HepG2 (cell line): ENCODE data around the gene ESR1. TPM values are rescaled to one million over a fixed set of nuclear protein-coding genes. Genes with fewer than 3 reads are reported as not detected.

ENCODE experiments used
- HOXA7 ChIP-seq: sonication (generic); formaldehyde crosslinking; IDR thresholded peaks from 2 replicates; pipeline ENCODE4 v1.8.1; 2022; ENCODE audit warnings: mild to moderate bottlenecking, missing genetic modification reagents, moderate library complexity
- MAZ ChIP-seq, 2 experiments: sonication (generic) in 1 of 2; formaldehyde crosslinking in 1 of 2; IDR thresholded peaks; 2 replicates each; pipeline versions ENCODE4 v1.5.0 to v1.6.1; 2012 to 2020; ENCODE audit warnings: low read depth in 2 of 2, mild to moderate bottlenecking in 2 of 2, borderline replicate concordance in 1 of 2, improper control_type of control experiment in 1 of 2, low read length in 1 of 2, missing genetic modification reagents in 1 of 2, moderate library complexity in 1 of 2
- MBNL3 ChIP-seq: fragments of 250-450 bp; sonication (Bioruptor Pico); conservative IDR thresholded peaks from 2 replicates; pipeline ENCODE4 v1.8.0; 2022; ENCODE audit warnings: mild to moderate bottlenecking, inconsistent platforms
- NFE2 ChIP-seq: sonication (generic); formaldehyde crosslinking; IDR thresholded peaks from 2 replicates; pipeline ENCODE4 v1.4.0; 2020; ENCODE audit warnings: missing genetic modification reagents
- RCOR2 ChIP-seq: IDR thresholded peaks from 2 replicates; pipeline ENCODE4 v1.6.1; 2016; ENCODE audit warnings: missing biosample characterization, missing genetic modification reagents
- SATB2 ChIP-seq: sonication (generic); formaldehyde crosslinking; IDR thresholded peaks from 2 replicates; pipeline ENCODE4 v1.5.0; 2020; ENCODE audit warnings: missing genetic modification reagents
- ZFP37 ChIP-seq: sonication (generic); formaldehyde crosslinking; IDR thresholded peaks from 2 replicates; pipeline ENCODE4 v1.4.0; 2020; ENCODE audit warnings: missing genetic modification reagents, borderline replicate concordance
- ZMYM4 ChIP-seq: sonication (generic); formaldehyde crosslinking; IDR thresholded peaks from 2 replicates; pipeline ENCODE4 v1.8.1; 2023; ENCODE audit warnings: mild to moderate bottlenecking, missing genetic modification reagents
- ZNF17 ChIP-seq: sonication (generic); formaldehyde crosslinking; IDR thresholded peaks from 2 replicates; pipeline ENCODE4 v1.5.0; 2020; ENCODE audit warnings: mild to moderate bottlenecking, missing genetic modification reagents
- ZNF672 ChIP-seq: sonication (generic); formaldehyde crosslinking; IDR thresholded peaks from 2 replicates; pipeline ENCODE4 v1.8.1; 2022; ENCODE audit warnings: missing genetic modification reagents
- ZNF790 ChIP-seq: sonication (generic); formaldehyde crosslinking; IDR thresholded peaks from 2 replicates; pipeline ENCODE4 v1.8.0; 2022; ENCODE audit warnings: missing genetic modification reagents, mild to moderate bottlenecking, borderline replicate concordance
- ZNF839 ChIP-seq: sonication (generic); formaldehyde crosslinking; IDR thresholded peaks from 2 replicates; pipeline ENCODE4 v1.4.0; 2020; ENCODE audit warnings: missing genetic modification reagents, mild to moderate bottlenecking, borderline replicate concordance
- polyA plus RNA-seq, 8 experiments: library from polyadenylated mRNA; depleted of rRNA in 3 of 8; stranded (reverse) in 7 of 8; unstranded in 1 of 8; fragments of >200 nt; fragmentation: Illumina TruSeq in 4 of 8; extraction: Trizol in 4 of 8; gene quantifications; 2 replicates each; pipeline versions ENCODE4 v1.2.1 to v1.2.3, GENCODE V29; 2011 to 2016; ENCODE audit warnings: low read depth in 4 of 8, missing spikeins in 1 of 8, mixed read lengths in 1 of 8; ENCODE audit not compliant: insufficient read depth in 1 of 8
- total RNA-seq, 5 experiments: library from RNA; depleted of rRNA; stranded (reverse); fragments of >200 nt; fragmentation: Illumina TruSeq; extraction: Trizol; gene quantifications; 2 replicates each; pipeline ENCODE4 v1.2.3, GENCODE V29; 2016; ENCODE audit warnings: low read depth in 1 of 5
- TF ChIP-seq, protein P1 (sequence below): sonication (generic); formaldehyde crosslinking; IDR thresholded peaks from 2 replicates; pipeline ENCODE4 v1.5.0; 2020; ENCODE audit warnings: mild to moderate bottlenecking, missing genetic modification reagents, moderate library complexity
- TF ChIP-seq, protein P2 (sequence below): sonication (generic); formaldehyde crosslinking; IDR thresholded peaks from 2 replicates; pipeline ENCODE4 v1.4.0; 2020; ENCODE audit warnings: mild to moderate bottlenecking, missing genetic modification reagents
- TF ChIP-seq, protein P3 (sequence below): sonication (generic); formaldehyde crosslinking; IDR thresholded peaks from 2 replicates; pipeline ENCODE4 v1.4.0; 2020; ENCODE audit warnings: mild to moderate bottlenecking, missing genetic modification reagents
- TF ChIP-seq, protein P4 (sequence below): IDR thresholded peaks from 2 replicates; pipeline ENCODE4 v1.6.1; 2016; ENCODE audit warnings: low read depth, borderline replicate concordance
- TF ChIP-seq, protein P5 (sequence below), 2 experiments: sonication (generic) in 1 of 2; formaldehyde crosslinking in 1 of 2; IDR thresholded peaks; 2 replicates each; pipeline versions ENCODE4 v1.6.1 to v1.9.0; 2014 to 2022; ENCODE audit warnings: antibody characterized with exemption in 1 of 2, borderline replicate concordance in 1 of 2, inconsistent platforms in 1 of 2, low read depth in 1 of 2, missing genetic modification reagents in 1 of 2

ESR1 gene
- total and polyA plus RNA-seq, 2 of the 13 experiments (the other 11 are each of a cell fraction or from before 2014, with no cell fraction given) = not detected

DNA sequence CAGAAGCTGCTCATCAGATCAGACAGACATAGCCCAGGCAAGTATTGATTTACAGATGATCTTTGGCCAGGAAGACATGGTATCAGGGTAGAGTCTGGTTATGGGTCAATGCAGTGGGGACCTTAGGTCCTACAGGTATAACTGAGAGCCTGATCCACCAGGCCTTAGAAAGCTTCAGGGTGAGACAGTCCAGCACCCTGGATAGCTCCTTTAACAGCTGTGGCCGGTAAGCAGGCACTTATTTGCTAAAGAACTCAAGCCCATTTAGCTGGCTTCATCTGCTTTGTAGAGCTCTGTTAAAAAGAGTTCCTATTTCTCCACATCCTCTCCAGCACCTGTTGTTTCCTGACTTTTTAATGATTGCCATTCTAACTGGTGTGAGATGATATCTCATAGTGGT is 39.6 kb downstream of the ESR1 start (continued):
- TF ChIP-seq, protein P1, sequence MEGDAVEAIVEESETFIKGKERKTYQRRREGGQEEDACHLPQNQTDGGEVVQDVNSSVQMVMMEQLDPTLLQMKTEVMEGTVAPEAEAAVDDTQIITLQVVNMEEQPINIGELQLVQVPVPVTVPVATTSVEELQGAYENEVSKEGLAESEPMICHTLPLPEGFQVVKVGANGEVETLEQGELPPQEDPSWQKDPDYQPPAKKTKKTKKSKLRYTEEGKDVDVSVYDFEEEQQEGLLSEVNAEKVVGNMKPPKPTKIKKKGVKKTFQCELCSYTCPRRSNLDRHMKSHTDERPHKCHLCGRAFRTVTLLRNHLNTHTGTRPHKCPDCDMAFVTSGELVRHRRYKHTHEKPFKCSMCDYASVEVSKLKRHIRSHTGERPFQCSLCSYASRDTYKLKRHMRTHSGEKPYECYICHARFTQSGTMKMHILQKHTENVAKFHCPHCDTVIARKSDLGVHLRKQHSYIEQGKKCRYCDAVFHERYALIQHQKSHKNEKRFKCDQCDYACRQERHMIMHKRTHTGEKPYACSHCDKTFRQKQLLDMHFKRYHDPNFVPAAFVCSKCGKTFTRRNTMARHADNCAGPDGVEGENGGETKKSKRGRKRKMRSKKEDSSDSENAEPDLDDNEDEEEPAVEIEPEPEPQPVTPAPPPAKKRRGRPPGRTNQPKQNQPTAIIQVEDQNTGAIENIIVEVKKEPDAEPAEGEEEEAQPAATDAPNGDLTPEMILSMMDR (CRISPR knock-in tag) = no peak
- TF ChIP-seq MBNL3 (CRISPR knock-in tag) (no peak), MAZ (IDR thresholded peaks at IDR 0.05; ENCODE audit: borderline replicate concordance, low read depth, low read length) (no peak), MAZ (CRISPR knock-in tag; IDR thresholded peaks at IDR 0.05; ENCODE audit: low read depth) (no peak), ZFP37 (0 out of 2 replicates have a peak, but pooled peaks have one; percentile 37), ZNF672 (no peak), ZNF790 (no peak), ZMYM4 (no peak), RCOR2 (CRISPR knock-in tag) (no peak), ZNF839 (CRISPR knock-in tag) (no peak), ZNF17 (CRISPR knock-in tag) (no peak), SATB2 (no peak), NFE2 (CRISPR knock-in tag) (no peak), HOXA7 (CRISPR knock-in tag) (no peak)
- TF ChIP-seq, protein P2, sequence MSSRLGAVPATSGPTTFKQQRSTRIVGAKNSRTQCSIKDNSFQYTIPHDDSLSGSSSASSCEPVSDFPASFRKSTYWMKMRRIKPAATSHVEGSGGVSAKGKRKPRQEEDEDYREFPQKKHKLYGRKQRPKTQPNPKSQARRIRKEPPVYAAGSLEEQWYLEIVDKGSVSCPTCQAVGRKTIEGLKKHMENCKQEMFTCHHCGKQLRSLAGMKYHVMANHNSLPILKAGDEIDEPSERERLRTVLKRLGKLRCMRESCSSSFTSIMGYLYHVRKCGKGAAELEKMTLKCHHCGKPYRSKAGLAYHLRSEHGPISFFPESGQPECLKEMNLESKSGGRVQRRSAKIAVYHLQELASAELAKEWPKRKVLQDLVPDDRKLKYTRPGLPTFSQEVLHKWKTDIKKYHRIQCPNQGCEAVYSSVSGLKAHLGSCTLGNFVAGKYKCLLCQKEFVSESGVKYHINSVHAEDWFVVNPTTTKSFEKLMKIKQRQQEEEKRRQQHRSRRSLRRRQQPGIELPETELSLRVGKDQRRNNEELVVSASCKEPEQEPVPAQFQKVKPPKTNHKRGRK (CRISPR knock-in tag) = no peak
- TF ChIP-seq, protein P3, sequence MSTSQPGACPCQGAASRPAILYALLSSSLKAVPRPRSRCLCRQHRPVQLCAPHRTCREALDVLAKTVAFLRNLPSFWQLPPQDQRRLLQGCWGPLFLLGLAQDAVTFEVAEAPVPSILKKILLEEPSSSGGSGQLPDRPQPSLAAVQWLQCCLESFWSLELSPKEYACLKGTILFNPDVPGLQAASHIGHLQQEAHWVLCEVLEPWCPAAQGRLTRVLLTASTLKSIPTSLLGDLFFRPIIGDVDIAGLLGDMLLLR = no peak
- TF ChIP-seq, protein P4, sequence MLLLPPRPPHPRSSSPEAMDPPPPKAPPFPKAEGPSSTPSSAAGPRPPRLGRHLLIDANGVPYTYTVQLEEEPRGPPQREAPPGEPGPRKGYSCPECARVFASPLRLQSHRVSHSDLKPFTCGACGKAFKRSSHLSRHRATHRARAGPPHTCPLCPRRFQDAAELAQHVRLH (CRISPR knock-in tag) = peak; percentile 54; the same call in 1 of the 2 replicates
- TF ChIP-seq, protein P5, sequence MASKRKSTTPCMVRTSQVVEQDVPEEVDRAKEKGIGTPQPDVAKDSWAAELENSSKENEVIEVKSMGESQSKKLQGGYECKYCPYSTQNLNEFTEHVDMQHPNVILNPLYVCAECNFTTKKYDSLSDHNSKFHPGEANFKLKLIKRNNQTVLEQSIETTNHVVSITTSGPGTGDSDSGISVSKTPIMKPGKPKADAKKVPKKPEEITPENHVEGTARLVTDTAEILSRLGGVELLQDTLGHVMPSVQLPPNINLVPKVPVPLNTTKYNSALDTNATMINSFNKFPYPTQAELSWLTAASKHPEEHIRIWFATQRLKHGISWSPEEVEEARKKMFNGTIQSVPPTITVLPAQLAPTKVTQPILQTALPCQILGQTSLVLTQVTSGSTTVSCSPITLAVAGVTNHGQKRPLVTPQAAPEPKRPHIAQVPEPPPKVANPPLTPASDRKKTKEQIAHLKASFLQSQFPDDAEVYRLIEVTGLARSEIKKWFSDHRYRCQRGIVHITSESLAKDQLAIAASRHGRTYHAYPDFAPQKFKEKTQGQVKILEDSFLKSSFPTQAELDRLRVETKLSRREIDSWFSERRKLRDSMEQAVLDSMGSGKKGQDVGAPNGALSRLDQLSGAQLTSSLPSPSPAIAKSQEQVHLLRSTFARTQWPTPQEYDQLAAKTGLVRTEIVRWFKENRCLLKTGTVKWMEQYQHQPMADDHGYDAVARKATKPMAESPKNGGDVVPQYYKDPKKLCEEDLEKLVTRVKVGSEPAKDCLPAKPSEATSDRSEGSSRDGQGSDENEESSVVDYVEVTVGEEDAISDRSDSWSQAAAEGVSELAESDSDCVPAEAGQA (IDR thresholded peaks at IDR 0.05; ENCODE audit: low read depth) = no peak
- TF ChIP-seq, protein P5 (CRISPR knock-in tag; IDR thresholded peaks at IDR 0.05; ENCODE audit: borderline replicate concordance) = peak; percentile 68; the same call in 1 of the 2 replicates
